Fibroblast of lung (primary cell): Measurements from ENCODE around the gene RNLS. TPM values are rescaled to one million over a fixed set of nuclear protein-coding genes. Genes with fewer than 3 reads are reported as not detected.

ENCODE experiments used
- DNase-seq, 2 donors: peaks; one replicate each; pipeline versions ENCODE4 v3.0.0 to v3.0.0-alpha.2; 2010; ENCODE audit warnings: low read depth in 2 of 2
- H2AFZ ChIP-seq: 2 replicates; pipeline ENCODE4 v1.5.1; 2012; ENCODE audit warnings: low read length, control low read depth, inconsistent platforms
- H3K27ac ChIP-seq: 2 replicates; pipeline ENCODE4 v1.5.1; 2011; ENCODE audit warnings: low read length, control low read depth; ENCODE audit not compliant: insufficient read depth
- H3K27me3 ChIP-seq: 2 replicates; pipeline ENCODE4 v1.5.1; 2011; ENCODE audit warnings: mild to moderate bottlenecking, low read length; ENCODE audit not compliant: control insufficient read depth, insufficient read depth
- H3K36me3 ChIP-seq: 2 replicates; pipeline ENCODE4 v1.5.1; 2011; ENCODE audit warnings: low read length; ENCODE audit not compliant: control insufficient read depth, insufficient read depth
- H3K4me1 ChIP-seq: 2 replicates; pipeline ENCODE4 v1.5.1; 2011; ENCODE audit warnings: low read length; ENCODE audit not compliant: control insufficient read depth, insufficient read depth; ENCODE audit errors: extremely low read depth
- H3K4me2 ChIP-seq: 2 replicates; pipeline ENCODE4 v1.5.1; 2011; ENCODE audit warnings: low read length, control low read depth; ENCODE audit not compliant: insufficient read depth; ENCODE audit errors: extremely low read depth
- H3K4me3 ChIP-seq, 4 experiments: fragments of 200-600 bp in 1 of 4; sonication (generic) in 1 of 4; replicated peaks in 1 of 4; 2 replicates each; pipeline ENCODE4 v1.5.1; 2011 to 2016; ENCODE audit warnings: low read length in 4 of 4, low read depth in 3 of 4, mild to moderate bottlenecking in 3 of 4, control low read depth in 2 of 4, inconsistent platforms in 1 of 4, mixed read lengths in 1 of 4; ENCODE audit not compliant: insufficient read depth in 1 of 4; ENCODE audit errors: control extremely low read depth in 1 of 4
- H3K79me2 ChIP-seq: 2 replicates; pipeline ENCODE4 v1.5.1; 2012; ENCODE audit warnings: mild to moderate bottlenecking, low read length, inconsistent platforms; ENCODE audit not compliant: control insufficient read depth, insufficient read depth
- H3K9ac ChIP-seq: 2 replicates; pipeline ENCODE4 v1.5.1; 2011; ENCODE audit warnings: mild to moderate bottlenecking, low read length, control low read depth; ENCODE audit not compliant: insufficient read depth
- H3K9me3 ChIP-seq: 2 replicates; pipeline ENCODE4 v1.5.1; 2012; ENCODE audit warnings: low read depth, low read length; ENCODE audit not compliant: control insufficient read depth, insufficient read depth
- H4K20me1 ChIP-seq: 2 replicates; pipeline ENCODE4 v1.5.1; 2011; ENCODE audit warnings: low read length; ENCODE audit not compliant: control insufficient read depth, insufficient read depth; ENCODE audit errors: extremely low read depth
- EZH2 ChIP-seq: IDR thresholded peaks from 2 replicates; pipeline ENCODE4 v1.5.1; 2012; ENCODE audit warnings: low read length, control low read depth, mild to moderate bottlenecking; ENCODE audit errors: missing control alignments
- polyA plus RNA-seq, 2 donors: library from polyadenylated mRNA; depleted of rRNA in 1 of 2; stranded (reverse) in 1 of 2; unstranded in 1 of 2; fragments of >200 nt; gene quantifications; 2 replicates each; pipeline ENCODE4 v1.2.1, GENCODE V29; 2011 to 2012; ENCODE audit warnings: missing spikeins in 1 of 2
- total RNA-seq: library from RNA; depleted of rRNA; stranded (reverse); fragments of >200 nt; gene quantifications from 2 replicates; pipeline ENCODE4 v1.2.1, GENCODE V29; 2014
- TF ChIP-seq, protein P1 (sequence below), 2 donors: IDR thresholded peaks in 1 of 2; conservative IDR thresholded peaks in 1 of 2; 1 replicate in 1 of 2; 2 replicates in 1 of 2; pipeline ENCODE4 v1.5.1; 2011 to 2012; ENCODE audit warnings: low read length in 2 of 2, control low read depth in 1 of 2, inconsistent platforms in 1 of 2, low read depth in 1 of 2, mild to moderate bottlenecking in 1 of 2

RNLS gene
- total and polyA plus RNA-seq, 2 donors (not counting 1 experiment from before 2014, with no cell fraction given), result 16.5 to 18.4 TPM

DNA sequence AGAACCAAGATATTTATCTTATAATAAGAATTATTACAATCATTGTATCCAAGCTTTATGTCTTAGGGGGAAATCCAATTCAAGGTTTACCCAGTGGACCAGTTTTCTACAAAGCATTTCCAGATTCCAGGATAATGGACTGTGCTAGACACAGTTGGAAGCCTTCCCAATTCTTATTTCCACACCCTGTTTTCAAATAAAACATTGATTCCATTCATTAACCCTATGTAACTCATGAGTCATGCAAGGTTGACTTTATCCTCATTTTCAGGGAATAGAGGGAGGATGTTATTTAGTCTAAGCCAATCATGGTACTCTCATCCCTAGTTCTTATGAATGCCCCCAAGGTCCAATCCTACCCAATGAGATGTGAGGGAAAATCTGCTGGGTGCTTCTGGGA lies 145.7 kb downstream of the RNLS start:
- Histone ChIP-seq H3K79me2 (no peaks in the 10 kb centered on the region), H3K36me3 (no peaks in the 10 kb centered on the region), H3K4me2 (no peak overlapping the region), H3K9me3 (no peaks in the 10 kb centered on the region), H3K4me1 (no peaks in the 10 kb centered on the region), H3K4me3 (no peak overlapping the region), H3K27me3 (no peaks in the 10 kb centered on the region), H3K27ac (no peak overlapping the region), H3K9ac (no peak overlapping the region), H2AFZ (no peak overlapping the region), H4K20me1 (no peaks in the 10 kb centered on the region)
- TF ChIP-seq, protein P1, sequence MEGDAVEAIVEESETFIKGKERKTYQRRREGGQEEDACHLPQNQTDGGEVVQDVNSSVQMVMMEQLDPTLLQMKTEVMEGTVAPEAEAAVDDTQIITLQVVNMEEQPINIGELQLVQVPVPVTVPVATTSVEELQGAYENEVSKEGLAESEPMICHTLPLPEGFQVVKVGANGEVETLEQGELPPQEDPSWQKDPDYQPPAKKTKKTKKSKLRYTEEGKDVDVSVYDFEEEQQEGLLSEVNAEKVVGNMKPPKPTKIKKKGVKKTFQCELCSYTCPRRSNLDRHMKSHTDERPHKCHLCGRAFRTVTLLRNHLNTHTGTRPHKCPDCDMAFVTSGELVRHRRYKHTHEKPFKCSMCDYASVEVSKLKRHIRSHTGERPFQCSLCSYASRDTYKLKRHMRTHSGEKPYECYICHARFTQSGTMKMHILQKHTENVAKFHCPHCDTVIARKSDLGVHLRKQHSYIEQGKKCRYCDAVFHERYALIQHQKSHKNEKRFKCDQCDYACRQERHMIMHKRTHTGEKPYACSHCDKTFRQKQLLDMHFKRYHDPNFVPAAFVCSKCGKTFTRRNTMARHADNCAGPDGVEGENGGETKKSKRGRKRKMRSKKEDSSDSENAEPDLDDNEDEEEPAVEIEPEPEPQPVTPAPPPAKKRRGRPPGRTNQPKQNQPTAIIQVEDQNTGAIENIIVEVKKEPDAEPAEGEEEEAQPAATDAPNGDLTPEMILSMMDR (conservative IDR thresholded peaks at IDR 0.05 in 1 of 2, IDR thresholded peaks at IDR 0.05 in 1 of 2; ENCODE audit: low read depth in 1 of 2, low read length in 2 of 2), result no peak
- no peak for TF ChIP-seq EZH2
- peak in 1 of 2 donors; percentile 47 for DNase-seq

DNA sequence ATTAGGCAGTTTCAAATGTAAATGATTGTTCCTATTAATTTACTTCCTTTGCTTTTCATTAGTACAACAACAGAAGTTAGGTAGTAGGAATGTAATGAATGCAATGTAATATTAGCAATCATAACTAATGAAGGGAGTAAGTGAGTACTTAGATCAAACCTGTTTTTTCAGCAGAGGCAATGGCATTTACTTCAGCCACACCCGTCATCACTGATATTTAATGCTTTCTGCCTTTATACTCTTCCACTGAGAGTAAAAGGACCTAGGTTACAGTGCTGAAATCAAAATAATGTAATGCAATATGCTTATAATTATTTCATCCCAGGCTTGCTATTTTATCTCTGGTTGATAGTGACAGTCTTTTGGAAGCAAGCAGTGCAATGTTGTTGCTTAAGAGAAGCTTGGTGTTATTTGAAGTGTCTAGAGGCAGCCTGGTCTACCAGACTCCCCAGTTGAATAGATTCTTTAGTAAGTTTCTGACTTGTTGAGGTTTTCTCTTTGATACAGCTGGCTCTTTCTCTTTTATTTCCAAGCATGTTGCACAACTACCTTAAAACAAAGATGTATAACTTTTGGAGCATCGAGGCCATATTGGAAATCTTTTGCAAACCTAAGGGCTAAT lies 149.4 kb downstream of the RNLS start:
- H3K9ac ChIP-seq, result no peak overlapping the region
- no peaks in the 10 kb centered on the region for H3K36me3 ChIP-seq
- no peak overlapping the region for H3K4me2 ChIP-seq
- no peak overlapping the region for H3K4me3 ChIP-seq
- no peaks in the 10 kb centered on the region for H3K9me3 ChIP-seq
- H3K4me1 ChIP-seq, result no peaks in the 10 kb centered on the region
- no peaks in the 10 kb centered on the region for H3K79me2 ChIP-seq
- no peak overlapping the region for H2AFZ ChIP-seq
- no peaks in the 10 kb centered on the region for H4K20me1 ChIP-seq
- DNase-seq, result peak in 1 of 2 donors; percentile 14
- H3K27me3 ChIP-seq, result no peaks in the 10 kb centered on the region
- no peak overlapping the region for H3K27ac ChIP-seq
- TF ChIP-seq, protein P1 (conservative IDR thresholded peaks at IDR 0.05 in 1 of 2, IDR thresholded peaks at IDR 0.05 in 1 of 2; ENCODE audit: low read depth in 1 of 2, low read length in 2 of 2), result no peak
- no peak for TF ChIP-seq EZH2

GRCh38 chr10:88431103-88431502 lies 152.0 kb downstream of the RNLS start:
- no peaks in the 10 kb centered on the region for H3K9me3 ChIP-seq
- H2AFZ ChIP-seq, result no peak overlapping the region
- H3K4me3 ChIP-seq, result no peak overlapping the region
- H4K20me1 ChIP-seq, result no peaks in the 10 kb centered on the region
- H3K36me3 ChIP-seq, result no peaks in the 10 kb centered on the region
- no peak for DNase-seq
- TF ChIP-seq EZH2, result no peak
- TF ChIP-seq, protein P1 (conservative IDR thresholded peaks at IDR 0.05 in 1 of 2, IDR thresholded peaks at IDR 0.05 in 1 of 2; ENCODE audit: low read depth in 1 of 2, low read length in 2 of 2), result no peak
- H3K9ac ChIP-seq, result no peak overlapping the region
- H3K27ac ChIP-seq, result no peak overlapping the region
- H3K4me2 ChIP-seq, result no peak overlapping the region
- no peaks in the 10 kb centered on the region for H3K79me2 ChIP-seq
- no peaks in the 10 kb centered on the region for H3K4me1 ChIP-seq
- H3K27me3 ChIP-seq, result no peaks in the 10 kb centered on the region
